HL-60 (cell line): ENCODE measurements around the gene ZNF764.

ENCODE experiments used
- DNase-seq, 2 experiments: peaks; one replicate each; pipeline ENCODE4 v3.0.0-alpha.2; 2010 to 2020; ENCODE audit warnings: low read depth in 1 of 2, low spot score in 1 of 2
- H3K27ac ChIP-seq: fragments of 250-450 bp; sonication (Bioruptor Pico); replicated peaks from 2 replicates; pipeline ENCODE4 v1.5.1; 2020; ENCODE audit warnings: mild to moderate bottlenecking, moderate library complexity
- H3K27me3 ChIP-seq: fragments of 250-450 bp; sonication (Bioruptor Pico); 2 replicates; pipeline ENCODE4 v1.5.1; 2021; ENCODE audit warnings: mild to moderate bottlenecking, moderate library complexity; ENCODE audit not compliant: insufficient read depth, poor library complexity, severe bottlenecking
- H3K4me3 ChIP-seq: replicated peaks from 2 replicates; pipeline ENCODE4 v1.5.1; 2011; ENCODE audit warnings: mild to moderate bottlenecking, control low read depth, low read length; ENCODE audit not compliant: insufficient read depth
- CTCF ChIP-seq: IDR thresholded peaks from one replicate; pipeline ENCODE4 v1.5.1; 2011; ENCODE audit warnings: low read length, control low read depth, inconsistent platforms; ENCODE audit not compliant: insufficient read depth
- GABPA ChIP-seq: IDR thresholded peaks from 2 replicates; pipeline ENCODE4 v1.6.1; 2012; ENCODE audit warnings: low read depth
- POLR2AphosphoS5 ChIP-seq: IDR thresholded peaks from 2 replicates; pipeline ENCODE4 v1.6.1; 2012; ENCODE audit warnings: low read depth
- REST ChIP-seq: IDR thresholded peaks from 2 replicates; pipeline ENCODE4 v1.6.1; 2012; ENCODE audit warnings: low read depth; ENCODE audit not compliant: insufficient replicate concordance
- SPI1 ChIP-seq: IDR thresholded peaks from 2 replicates; pipeline ENCODE4 v1.6.1; 2012; ENCODE audit warnings: low read depth, mild to moderate bottlenecking, borderline replicate concordance

The ZNF764 gene

GRCh38 chr16:30569281-30569680, 11.1 kb upstream of the ZNF764 start:
- H3K4me3 ChIP-seq: no peak overlapping the region
- DNase-seq: no peak
- TF ChIP-seq CTCF (no peak), GABPA (no peak), REST (no peak), POLR2AphosphoS5 (no peak), SPI1 (no peak)
- H3K27me3 ChIP-seq: no peaks in the 10 kb centered on the region
- no peak overlapping the region for H3K27ac ChIP-seq

- H3K4me3 ChIP-seq: no peak overlapping the region
- H3K27ac ChIP-seq: peak overlapping the region; percentile 49
- no peaks in the 10 kb centered on the region for H3K27me3 ChIP-seq
- TF ChIP-seq REST: no peak
- TF ChIP-seq CTCF: no peak
- TF ChIP-seq POLR2AphosphoS5: no peak
- TF ChIP-seq GABPA: no peak
- TF ChIP-seq SPI1: no peak
- peak; percentile 75 to 87 for DNase-seq
These were observed 9.9 kb upstream of the ZNF764 start for GRCh38 chr16:30567991-30568638.

GRCh38 chr16:30567160-30567990, 9.2 kb upstream of the ZNF764 start:
- TF ChIP-seq SPI1 (no peak), CTCF (no peak), REST (no peak), GABPA (no peak), POLR2AphosphoS5 (no peak)
- DNase-seq: no peak
- H3K27me3 ChIP-seq: no peaks in the 10 kb centered on the region
- H3K27ac ChIP-seq: peak overlapping the region; percentile 49
- no peak overlapping the region for H3K4me3 ChIP-seq
